GM13977 (cell line): ENCODE data around the gene KCNF1.
A peak's percentile ranks its signal among the peaks of the same experiment; 100 is the strongest.

ENCODE experiments used
- DNase-seq: peaks from one replicate; pipeline ENCODE4 v3.0.0; 2012; ENCODE audit warnings: low spot score
- CTCF ChIP-seq: IDR thresholded peaks from 2 replicates; pipeline ENCODE4 v1.5.1; 2012; ENCODE audit warnings: mild to moderate bottlenecking, control low read depth; ENCODE audit not compliant: insufficient read depth; ENCODE audit errors: extremely low read depth, missing control alignments
- in situ Hi-C: fragments of 300-500 bp; cut with MboI; formaldehyde crosslinking; loops from one replicate; pipeline ENCODE4 v1.12.0; 2022; ENCODE audit warnings: low sequenced_read_pairs, low pct_unique_long_range_greater_than_20kb, mixed read lengths, inconsistent platforms; ENCODE audit not compliant: unreplicated experiment

Gene KCNF1

GRCh38 chr2:10911291-10912075 is at the start of gene KCNF1:
Gene KCNF1 (plus strand): TSS chr2:10911934. CDS start chr2:10912427, 493 bp downstream.
- DNase-seq, result no peak
- in situ Hi-C loops, result no loop called here
- no peak for TF ChIP-seq CTCF

GRCh38 chr2:10862330-10862729 is 49.4 kb upstream of the KCNF1 start:
- in situ Hi-C loops, result no loop called here
- TF ChIP-seq CTCF, result no peak
- no peak for DNase-seq

- TF ChIP-seq CTCF, result no peak
- in situ Hi-C loops, result no loop called here
- DNase-seq, result no peak
Measured at GRCh38 chr2:10863047-10863446, 48.7 kb upstream of the KCNF1 start.

- no peak for TF ChIP-seq CTCF
- peak; percentile 50 for DNase-seq
Measured at GRCh38 chr2:10863837-10864236, 47.9 kb upstream of the KCNF1 start.

GRCh38 chr2:10864251-10864650 is 47.5 kb upstream of the KCNF1 start:
- in situ Hi-C loops, result no loop called here
- DNase-seq, result no peak
- no peak for TF ChIP-seq CTCF

More at GRCh38 chr2:10863837-10864236, 47.9 kb upstream of the KCNF1 start:
- in situ Hi-C loops, result no loop called here

GRCh38 chr2:10864861-10865636 is 46.7 kb upstream of the KCNF1 start:
- TF ChIP-seq CTCF, result no peak
- in situ Hi-C loops, result no loop called here
- peak; percentile 73 for DNase-seq
